Lung (tissue), 12 donors: ENCODE measurements around the gene HAUS2. TPM values are rescaled to one million over a fixed set of nuclear protein-coding genes. Genes with fewer than 3 reads are reported as not detected.
"Not testable (repeated sequence)": the region's sequence is repeated elsewhere in the genome, so short reads cannot be mapped to it uniquely, and the experiment has no call there.

Source experiments
- ATAC-seq: fragments of 200-7000 bp; cut with Tn5 transposase; one replicate; pipeline ENCODE4 v1.9.1; 2020; ENCODE audit warnings: moderate number of reproducible peaks; ENCODE audit not compliant: insufficient read depth, low FRiP score
- DNase-seq, 3 donors: peaks; one replicate each; pipeline ENCODE4 v3.0.0-alpha.2; 2013 to 2017
- H3K27ac ChIP-seq, 2 donors: one replicate each; pipeline ENCODE4 v1.5.1; 2013; ENCODE audit warnings: mild to moderate bottlenecking in 2 of 2, moderate library complexity in 2 of 2, control low read depth in 1 of 2, inconsistent platforms in 1 of 2, low read depth in 1 of 2, low read length in 1 of 2
- H3K27me3 ChIP-seq, 3 donors: one replicate each; pipeline ENCODE4 v1.5.1; 2013; ENCODE audit warnings: low read length in 2 of 3; ENCODE audit not compliant: control insufficient read depth in 3 of 3, insufficient read depth in 3 of 3
- H3K36me3 ChIP-seq, 4 donors: one replicate each; pipeline ENCODE4 v1.5.1; 2013; ENCODE audit warnings: low read length in 4 of 4, mild to moderate bottlenecking in 1 of 4, moderate library complexity in 1 of 4; ENCODE audit not compliant: control insufficient read depth in 4 of 4, insufficient read depth in 4 of 4
- H3K4me1 ChIP-seq, 5 donors: one replicate each; pipeline ENCODE4 v1.5.1; 2013; ENCODE audit warnings: low read length in 5 of 5, mild to moderate bottlenecking in 2 of 5, moderate library complexity in 1 of 5; ENCODE audit not compliant: control insufficient read depth in 5 of 5, insufficient read depth in 5 of 5
- H3K4me3 ChIP-seq: one replicate; pipeline ENCODE4 v1.5.1; 2013; ENCODE audit warnings: mild to moderate bottlenecking, control low read depth, moderate library complexity
- H3K9ac ChIP-seq, 2 donors: one replicate each; pipeline ENCODE4 v1.5.1; 2013; ENCODE audit warnings: low read length in 2 of 2, control low read depth in 1 of 2; ENCODE audit not compliant: insufficient read depth in 1 of 2
- H3K9me3 ChIP-seq, 4 donors: one replicate each; pipeline ENCODE4 v1.5.1; 2013; ENCODE audit warnings: low read length in 3 of 4, mild to moderate bottlenecking in 1 of 4, moderate library complexity in 1 of 4; ENCODE audit not compliant: control insufficient read depth in 4 of 4, insufficient read depth in 3 of 4
- WGBS, 2 donors: extraction: QIAGEN DNeasy Blood & Tissue Kit; methylation state at CpG; one replicate each; pipeline ENCODE4 v1.1.7; 2013; 5-methylcytosine and 5-hydroxymethylcytosine counted together
- polyA plus RNA-seq, 2 donors: library from polyadenylated mRNA; stranded (reverse); fragments of 200-250 nt; gene quantifications; one replicate each; pipeline ENCODE4 v1.2.1, GENCODE V29; 2013
- total RNA-seq, 2 donors: library from RNA; depleted of rRNA in 1 of 2; stranded (reverse); fragments of >200 nt in 1 of 2; gene quantifications; one replicate each; pipeline ENCODE4 v1.2.1, GENCODE V29; 2014 to 2021
- TF ChIP-seq, protein P1 (sequence below): IDR thresholded peaks from 2 replicates; pipeline ENCODE4 v1.5.1; 2012; ENCODE audit warnings: mild to moderate bottlenecking; ENCODE audit errors: control extremely low read depth, extremely low read depth
- donor health status: control.
- donor health status: control.
- donor health status: Bipolar disorder and iron deficiency.
- donor health status: healthy.
- donor health status: DM: yes; HTN: yes; CAD: no.

Gene HAUS2
- total and polyA plus RNA-seq, 4 donors = 12.9 to 32.3 (median 16.5) TPM

DNA sequence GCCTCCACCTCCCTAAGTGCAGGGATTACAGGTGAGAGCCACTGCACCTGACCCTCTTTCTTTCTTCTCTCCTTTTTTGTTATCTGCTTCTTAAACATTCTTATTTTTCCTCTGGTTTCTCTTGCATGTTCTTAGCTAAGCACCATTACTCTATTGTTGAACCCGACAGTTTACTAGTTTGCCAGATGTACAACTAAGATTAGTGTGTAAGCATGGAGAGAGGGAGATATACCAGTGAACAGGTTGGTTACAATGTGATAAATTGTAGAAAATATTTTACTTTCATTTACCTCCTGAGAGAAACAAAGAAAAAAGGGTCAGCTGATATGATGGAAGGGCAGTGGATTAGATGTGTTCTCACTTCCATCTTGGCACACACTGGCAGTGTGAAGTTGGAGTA, 4.9 kb downstream of the HAUS2 start:
- ATAC-seq (no peak), DNase-seq (no peak)
- Histone ChIP-seq H3K36me3 (peaks cover 0 to 2% (median under 1%) of the 10 kb centered on the region in 4 donors), H3K27ac (no peak overlapping the region), H3K9me3 (no peaks in the 10 kb centered on the region), H3K4me3 (no peak overlapping the region), H3K27me3 (no peaks in the 10 kb centered on the region), H3K4me1 (peaks cover 0 to 5% (median 0%) of the 10 kb centered on the region in 5 donors), H3K9ac (no peak overlapping the region)
- TF ChIP-seq, protein P1, sequence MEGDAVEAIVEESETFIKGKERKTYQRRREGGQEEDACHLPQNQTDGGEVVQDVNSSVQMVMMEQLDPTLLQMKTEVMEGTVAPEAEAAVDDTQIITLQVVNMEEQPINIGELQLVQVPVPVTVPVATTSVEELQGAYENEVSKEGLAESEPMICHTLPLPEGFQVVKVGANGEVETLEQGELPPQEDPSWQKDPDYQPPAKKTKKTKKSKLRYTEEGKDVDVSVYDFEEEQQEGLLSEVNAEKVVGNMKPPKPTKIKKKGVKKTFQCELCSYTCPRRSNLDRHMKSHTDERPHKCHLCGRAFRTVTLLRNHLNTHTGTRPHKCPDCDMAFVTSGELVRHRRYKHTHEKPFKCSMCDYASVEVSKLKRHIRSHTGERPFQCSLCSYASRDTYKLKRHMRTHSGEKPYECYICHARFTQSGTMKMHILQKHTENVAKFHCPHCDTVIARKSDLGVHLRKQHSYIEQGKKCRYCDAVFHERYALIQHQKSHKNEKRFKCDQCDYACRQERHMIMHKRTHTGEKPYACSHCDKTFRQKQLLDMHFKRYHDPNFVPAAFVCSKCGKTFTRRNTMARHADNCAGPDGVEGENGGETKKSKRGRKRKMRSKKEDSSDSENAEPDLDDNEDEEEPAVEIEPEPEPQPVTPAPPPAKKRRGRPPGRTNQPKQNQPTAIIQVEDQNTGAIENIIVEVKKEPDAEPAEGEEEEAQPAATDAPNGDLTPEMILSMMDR = no peak
- 91 to 95% methylated on average over 1 of the region's 1 CpG for WGBS, 2 donors

DNA sequence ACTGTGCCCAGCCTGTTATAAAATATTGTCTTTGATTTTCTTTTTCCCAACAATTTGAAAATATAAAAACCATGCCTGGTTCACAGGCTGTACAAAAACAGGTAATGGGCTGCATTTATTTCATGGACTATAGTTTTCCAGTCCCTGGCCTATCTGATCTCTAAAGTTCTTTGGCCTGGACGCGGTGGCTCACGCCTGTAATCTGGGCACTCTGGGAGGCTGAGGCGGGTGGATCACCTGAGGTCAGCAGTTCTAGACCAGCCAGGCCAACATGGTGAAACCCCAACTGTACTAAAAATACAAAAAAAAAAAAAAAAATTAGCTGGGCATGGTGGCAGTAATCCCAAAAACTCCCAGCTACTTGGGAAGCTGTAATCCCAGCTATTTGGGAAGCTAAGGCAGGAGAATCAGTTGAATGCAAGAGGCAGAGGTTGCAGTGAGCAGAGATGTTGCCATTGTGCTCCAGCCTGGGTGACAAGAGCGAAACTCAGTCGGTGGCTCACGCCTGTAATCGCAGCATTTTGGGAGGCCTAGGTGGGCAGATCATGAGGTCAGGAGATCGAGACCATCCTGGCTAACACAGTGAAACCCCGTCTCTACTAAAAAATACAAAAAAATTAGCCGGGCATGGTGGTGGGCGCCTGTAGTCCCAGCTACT, 8.0 kb downstream of the HAUS2 start:
- 94 to 96% methylated on average over 10 to 11 of the region's 12 CpGs for WGBS, 2 donors

DNA sequence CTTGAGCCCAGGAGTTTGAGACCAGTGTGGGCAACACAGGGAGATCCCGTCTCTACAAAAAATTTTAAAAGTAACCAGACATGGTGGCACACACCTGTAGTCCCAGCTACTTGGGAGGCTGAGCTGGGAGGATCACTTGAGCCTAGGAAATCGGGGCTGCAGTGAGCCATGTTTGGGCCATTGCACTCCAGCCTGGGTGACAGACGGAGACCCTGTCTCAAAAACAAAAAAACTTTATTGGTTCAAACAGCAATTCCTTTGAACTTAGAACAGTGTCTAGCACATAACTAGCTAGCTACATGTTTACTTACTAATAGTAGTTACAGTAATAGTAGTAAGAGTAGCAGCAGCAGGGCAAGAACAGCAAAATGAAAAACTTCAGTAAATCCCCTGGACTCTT, 10.1 kb downstream of the HAUS2 start:
- Histone ChIP-seq H3K4me1 (no peaks in the 10 kb centered on the region), H3K27me3 (no peaks in the 10 kb centered on the region), H3K9me3 (no peaks in the 10 kb centered on the region), H3K36me3 (peaks cover 7 to 18% (median 12%) of the 10 kb centered on the region in 4 donors), H3K9ac (no peak overlapping the region), H3K27ac (no peak overlapping the region), H3K4me3 (no peak overlapping the region)
- ATAC-seq (no peak), DNase-seq (no peak)
- TF ChIP-seq, protein P1 = no peak
- WGBS, 2 donors = 97 to 100% methylated on average over 3 of the region's 3 CpGs

More for the DNA sequence above, 8.0 kb downstream of the HAUS2 start:
- peak overlapping the region in 1 of 2 donors; percentile 31 for H3K27ac ChIP-seq
- H3K4me3 ChIP-seq, ATAC-seq, H3K4me1 ChIP-seq, H3K27me3 ChIP-seq, H3K9ac ChIP-seq, H3K9me3 ChIP-seq, DNase-seq: not testable (repeated sequence)
- peaks cover 3 to 11% (median 8%) of the 10 kb centered on the region in 4 donors for H3K36me3 ChIP-seq

DNA sequence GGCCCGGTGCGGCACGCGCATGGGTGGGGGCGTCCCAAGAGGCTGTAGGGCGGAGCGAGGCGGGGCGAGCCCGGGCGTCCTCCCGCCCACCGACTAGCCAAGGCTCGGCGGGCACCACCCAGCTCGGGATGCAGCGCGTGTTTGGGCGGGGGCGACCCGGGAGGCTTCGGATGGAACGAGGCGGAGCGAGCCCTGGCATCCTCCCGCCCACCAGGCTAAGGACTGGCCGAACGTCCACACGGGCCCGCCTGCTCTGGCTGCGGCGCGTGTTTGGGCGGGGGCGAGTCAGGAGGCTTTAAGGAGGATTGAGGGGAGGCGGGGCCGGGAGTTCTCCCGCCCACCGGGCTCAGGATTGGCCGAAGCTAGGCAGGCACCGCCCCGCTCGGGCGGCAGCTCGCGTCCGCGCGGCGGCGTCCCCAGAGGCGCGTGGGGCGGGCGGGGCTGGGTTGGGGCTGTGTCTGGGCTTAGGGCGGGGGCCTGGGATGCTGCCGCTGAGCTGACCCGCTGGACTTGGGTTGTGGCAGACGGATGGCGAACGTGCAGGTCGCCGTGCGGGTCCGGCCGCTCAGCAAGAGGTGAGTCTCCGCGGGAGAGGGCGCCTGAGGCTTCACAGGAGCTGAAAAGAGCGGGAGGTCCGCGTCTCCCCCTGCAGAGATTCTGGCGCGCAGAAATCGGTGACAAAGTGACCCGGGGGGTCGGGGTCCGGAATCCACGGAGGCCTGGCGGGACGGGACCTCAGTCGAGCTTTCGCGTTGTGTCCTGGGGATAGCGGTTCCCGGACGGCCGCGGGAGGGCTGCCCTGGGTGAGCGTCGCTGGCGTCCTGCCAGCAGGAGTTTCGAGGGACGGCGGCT, 26.8 kb downstream of the HAUS2 start, which contains the start of gene STARD9:
STARD9 (plus strand) TSS at position 419 of the 852 bp plus-strand sequence; CDS start at position 529, 110 bp downstream.
- 0% methylated on average over 79 to 95 of the region's 95 CpGs for WGBS, 2 donors
- Histone ChIP-seq H3K27ac (peak within 1 kb of the TSS; percentile 88 to 92), H3K36me3 (no peaks in the 10 kb centered on the region), H3K4me3 (peak within 1 kb of the TSS; percentile 73), H3K4me1 (peaks cover 0 to 25% (median 5%) of the 10 kb centered on the region in 5 donors), H3K9me3 (no peaks in the 10 kb centered on the region), H3K27me3 (no peaks in the 10 kb centered on the region), H3K9ac (peak within 1 kb of the TSS in 1 of 2 donors; percentile 79)
- TF ChIP-seq, protein P1 = no peak
- ATAC-seq = peak; percentile 98
- peak; percentile 99 for DNase-seq
